IMR-90 (cell line): ENCODE data around the gene UGT1A10. TPM values are rescaled to one million over a fixed set of nuclear protein-coding genes. Genes with fewer than 3 reads are reported as not detected.
"Not testable (repeated sequence)": the region's sequence is repeated elsewhere in the genome, so short reads cannot be mapped to it uniquely, and the experiment has no call there.

Experiments used
- ATAC-seq: fragments of 200-7000 bp; cut with Tn5 transposase; 2 replicates; pipeline ENCODE4 v1.9.1; 2020; ENCODE audit warnings: low read depth, mild to moderate bottlenecking, moderate library complexity
- BruUV-seq: library from RNA; stranded (reverse); fragments of 400-500 nt; replicated peaks from 2 replicates; lab custom pipeline; 2021; lab: Mats Ljungman, UMichigan
- CTCF ChIA-PET: fragments of 300-600 bp; formaldehyde crosslinking; extraction: SDS; loops from one replicate; lab custom pipeline; 2021; ENCODE audit warnings: antibody characterized with exemption; lab: Yijun Ruan, JAX
- POLR2A ChIA-PET: fragments of 300-600 bp; sonication (Branson Sonifier 250); formaldehyde crosslinking; loops from one replicate; lab custom pipeline; 2022; ENCODE audit warnings: antibody characterized with exemption; ENCODE audit not compliant: unreplicated experiment; lab: Charles Lee
- DNase-seq: peaks from one replicate; pipeline ENCODE4 v3.0.0; 2013
- H2AFZ ChIP-seq: replicated peaks from 2 replicates; pipeline ENCODE3; 2013; ENCODE audit warnings: low read length, mild to moderate bottlenecking; ENCODE audit not compliant: poor library complexity
- H2AK5ac ChIP-seq: 2 replicates; pipeline ENCODE4 v1.6.1; 2013; ENCODE audit warnings: low read depth, low read length, inconsistent platforms
- H2AK9ac ChIP-seq: replicated peaks from 2 replicates; pipeline ENCODE3; 2013; ENCODE audit warnings: mild to moderate bottlenecking, low read depth, low read length, moderate library complexity; ENCODE audit not compliant: poor library complexity
- H2BK120ac ChIP-seq: 2 replicates; pipeline ENCODE4 v1.6.1; 2013; ENCODE audit warnings: low read depth, low read length, inconsistent platforms
- H2BK15ac ChIP-seq: 3 replicates; pipeline ENCODE4 v1.6.1; 2013; ENCODE audit warnings: low read depth, low read length, inconsistent platforms
- H2BK20ac ChIP-seq: 2 replicates; pipeline ENCODE4 v1.6.1; 2013; ENCODE audit warnings: low read depth, mild to moderate bottlenecking, inconsistent platforms, low read length, moderate library complexity
- H2BK5ac ChIP-seq: 2 replicates; pipeline ENCODE4 v1.6.1; 2013; ENCODE audit warnings: mild to moderate bottlenecking, low read depth, low read length, inconsistent platforms; ENCODE audit not compliant: poor library complexity, severe bottlenecking
- H3K14ac ChIP-seq: replicated peaks from 2 replicates; pipeline ENCODE4 v1.6.1; 2013; ENCODE audit warnings: low read depth, low read length, inconsistent platforms
- H3K18ac ChIP-seq: 2 replicates; pipeline ENCODE4 v1.6.1; 2013; ENCODE audit warnings: low read depth, low read length, control low read depth
- H3K23ac ChIP-seq: 2 replicates; pipeline ENCODE4 v1.6.1; 2013; ENCODE audit warnings: low read depth, low read length, inconsistent platforms
- H3K27ac ChIP-seq: 2 replicates; pipeline ENCODE4 v1.5.1; 2013; ENCODE audit warnings: mild to moderate bottlenecking, control low read depth, low read length; ENCODE audit not compliant: insufficient read depth
- H3K27me3 ChIP-seq: 2 replicates; pipeline ENCODE4 v1.6.1; 2013; ENCODE audit warnings: low read length; ENCODE audit not compliant: control insufficient read depth, insufficient read depth
- H3K36me3 ChIP-seq: 2 replicates; pipeline ENCODE4 v1.6.1; 2013; ENCODE audit warnings: low read length, mixed read lengths; ENCODE audit not compliant: control insufficient read depth, insufficient read depth
- H3K4ac ChIP-seq: 2 replicates; pipeline ENCODE4 v1.6.1; 2013; ENCODE audit warnings: low read depth, low read length, inconsistent platforms
- H3K4me1 ChIP-seq: 2 replicates; pipeline ENCODE4 v1.6.1; 2013; ENCODE audit warnings: low read length, mixed read lengths; ENCODE audit not compliant: control insufficient read depth, insufficient read depth
- H3K4me2 ChIP-seq: 2 replicates; pipeline ENCODE4 v1.6.1; 2013; ENCODE audit warnings: low read depth, mild to moderate bottlenecking, control low read depth, low read length, moderate library complexity
- H3K4me3 ChIP-seq: 2 replicates; pipeline ENCODE4 v1.5.1; 2013; ENCODE audit warnings: low read depth, mild to moderate bottlenecking, control low read depth, low read length, moderate library complexity; ENCODE audit not compliant: insufficient read depth
- H3K56ac ChIP-seq: 2 replicates; pipeline ENCODE4 v1.6.1; 2013; ENCODE audit warnings: low read length, inconsistent platforms; ENCODE audit not compliant: insufficient read depth; ENCODE audit errors: extremely low read depth
- H3K79me1 ChIP-seq, 2 experiments: 2 replicates each; pipeline ENCODE4 v1.6.1; 2013; ENCODE audit warnings: low read length in 2 of 2, inconsistent platforms in 1 of 2, low read depth in 1 of 2
- H3K9ac ChIP-seq: 2 replicates; pipeline ENCODE4 v1.6.1; 2013; ENCODE audit warnings: low read depth, low read length, control low read depth
- H3K9me1 ChIP-seq: 2 replicates; pipeline ENCODE4 v1.6.1; 2013; ENCODE audit warnings: low read length, inconsistent platforms; ENCODE audit not compliant: insufficient read depth
- H3K9me3 ChIP-seq: 2 replicates; pipeline ENCODE4 v1.6.1; 2013; ENCODE audit warnings: low read length; ENCODE audit not compliant: control insufficient read depth, insufficient read depth
- H4K20me1 ChIP-seq: 2 replicates; pipeline ENCODE4 v1.6.1; 2013; ENCODE audit warnings: low read length, inconsistent platforms; ENCODE audit not compliant: insufficient read depth
- H4K5ac ChIP-seq: 2 replicates; pipeline ENCODE4 v1.6.1; 2013; ENCODE audit warnings: mild to moderate bottlenecking, low read depth, low read length, control low read depth
- H4K8ac ChIP-seq, 2 experiments: 2 replicates each; pipeline ENCODE4 v1.6.1; 2013; ENCODE audit warnings: low read depth in 2 of 2, low read length in 2 of 2, control low read depth in 1 of 2, inconsistent platforms in 1 of 2
- H4K91ac ChIP-seq: 2 replicates; pipeline ENCODE4 v1.6.1; 2013; ENCODE audit warnings: low read depth, low read length, inconsistent platforms; ENCODE audit not compliant: insufficient read depth
- CHD1 ChIP-seq: IDR thresholded peaks from 2 replicates; pipeline ENCODE4 v1.6.1; 2012; ENCODE audit warnings: low read depth, low read length, improper control_type of control experiment
- MAFK ChIP-seq: IDR thresholded peaks from 2 replicates; pipeline ENCODE4 v1.6.1; 2012; ENCODE audit warnings: low read depth, low read length, improper control_type of control experiment
- NFE2L2 ChIP-seq: fragments of 150-350 bp; IDR thresholded peaks from 2 replicates; pipeline ENCODE4 v1.6.1; 2016; ENCODE audit warnings: low read depth, mild to moderate bottlenecking, low read length
- WGBS, 2 experiments: methylation state at CpG; one replicate each; pipeline versions ENCODE4 v1.1.5 to v1.1.7; 2013; ENCODE audit warnings: missing lambda C conversion rate in 2 of 2; ENCODE audit not compliant: insufficient read length in 1 of 2; ENCODE audit errors: extremely low coverage in 2 of 2; 5-methylcytosine and 5-hydroxymethylcytosine counted together
- dilution Hi-C: fragments of 300-500 bp; cut with HindIII; formaldehyde crosslinking; loops from one replicate; pipeline ENCODE4 v1.14.3; 2018; ENCODE audit warnings: low sequenced_read_pairs; ENCODE audit not compliant: unreplicated experiment
- in situ Hi-C: fragments of 300-500 bp; cut with MboI; formaldehyde crosslinking; loops from 3 replicates; pipeline ENCODE4 v1.14.3; 2019; ENCODE audit warnings: low sequenced_read_pairs, inconsistent platforms, mixed read lengths
- intact Hi-C: fragments of 100-400 bp; cut with micrococcal nuclease; formaldehyde crosslinking; loops from 2 replicates; pipeline ENCODE4 v1.10.0; 2022
- polyA plus RNA-seq, 3 experiments: library from polyadenylated mRNA; depleted of rRNA; stranded (reverse); fragments of >200 nt; gene quantifications; 2 replicates each; pipeline ENCODE4 v1.2.3, GENCODE V29; 2012; ENCODE audit warnings: low replicate concordance in 1 of 3
- total RNA-seq: library from RNA; depleted of rRNA; stranded (reverse); fragments of >200 nt; gene quantifications from 2 replicates; pipeline ENCODE4 v1.2.3, GENCODE V29; 2012

The UGT1A10 gene
- total and polyA plus RNA-seq, 2 of the 4 experiments (the other 2 are of a cell fraction) = not detected

GRCh38 chr2:233700028-233700635, 63.9 kb downstream of the UGT1A10 start:
- intact Hi-C loops = no loop called here
- Histone ChIP-seq H4K91ac (no peak overlapping the region), H3K18ac (peak overlapping the region; percentile 100), H3K36me3 (no peaks in the 10 kb centered on the region), H3K4me3 (no peak overlapping the region), H3K27ac (peak overlapping the region; percentile 99; the same call in 1 of the 2 replicates), H2AFZ (no peak overlapping the region), H2BK5ac (peak overlapping the region; percentile 55), H3K14ac (no peak overlapping the region), H3K9ac (peak overlapping the region; percentile 48; the same call in 1 of the 2 replicates), H3K4ac (no peak overlapping the region; the same call in 1 of the 2 replicates), H3K56ac (no peak overlapping the region), H2AK9ac (no peak overlapping the region), H4K8ac (no peak overlapping the region; a peak in 1 of 4 replicates), H3K4me2 (no peak overlapping the region), H2BK120ac (no peak overlapping the region), H3K9me1 (no peaks in the 10 kb centered on the region), H2BK15ac (no peak overlapping the region), H3K23ac (no peak overlapping the region), H4K5ac (peak overlapping the region; percentile 100), H3K4me1 (peaks cover 4% of the 10 kb centered on the region), H2BK20ac (0 out of 2 replicates have a peak overlapping the region, but pooled peaks have one; percentile 39), H2AK5ac (no peak overlapping the region), H4K20me1 (no peaks in the 10 kb centered on the region), H3K27me3 (no peaks in the 10 kb centered on the region), H3K79me1 (no peaks in the 10 kb centered on the region), H3K9me3 (no peaks in the 10 kb centered on the region)
- in situ Hi-C loops = no loop called here
- DNase-seq (peak; percentile 69), ATAC-seq (peak; percentile 68)
- peak; percentile 38 for TF ChIP-seq MAFK
- peak; percentile 97 for TF ChIP-seq NFE2L2
- no peak for TF ChIP-seq CHD1
- WGBS, 2 experiments = no CpG with 5 or more reads among the region's 1 CpG
- ChIA-PET CTCF (no interaction called here), POLR2A (no interaction called here)
- dilution Hi-C loops = no loop called here
- no TSS peak for BruUV-seq

- H2AFZ ChIP-seq, H2BK15ac ChIP-seq, H3K9me1 ChIP-seq, ATAC-seq, DNase-seq, H3K23ac ChIP-seq, intact Hi-C loops, H2BK120ac ChIP-seq, H3K9ac ChIP-seq, H3K36me3 ChIP-seq, H2AK5ac ChIP-seq, H3K4ac ChIP-seq, H4K20me1 ChIP-seq, H3K27ac ChIP-seq, H3K14ac ChIP-seq, H3K27me3 ChIP-seq, H2BK5ac ChIP-seq, H4K5ac ChIP-seq, dilution Hi-C loops, in situ Hi-C loops, CTCF ChIA-PET, H3K9me3 ChIP-seq, H3K79me1 ChIP-seq, H4K91ac ChIP-seq, H2BK20ac ChIP-seq, H3K4me3 ChIP-seq, H3K4me1 ChIP-seq, BruUV-seq, POLR2A ChIA-PET, H3K4me2 ChIP-seq, H3K18ac ChIP-seq, H2AK9ac ChIP-seq, H4K8ac ChIP-seq, H3K56ac ChIP-seq: not testable (repeated sequence)
- WGBS, 2 experiments = no CpG with 5 or more reads among the region's 5 CpGs
Observed at GRCh38 chr2:233700842-233701241, 64.6 kb downstream of the UGT1A10 start.
